ENCODE data around the gene NNAT.
"Not testable (repeated sequence)": the region's sequence is repeated elsewhere in the genome, so short reads cannot be mapped to it uniquely, and the experiment has no call there.

The NNAT gene

GRCh38 chr20:37521061-37521771, at the start of gene NNAT:
Gene NNAT, plus strand, starts transcription at chr20:37521250. Its CDS starts 82 bp downstream, at chr20:37521332.
- DNase-seq (ENCODE audit: low read depth in 2 of 2) = no peak

- DNase-seq (ENCODE audit: low read depth in 2 of 2) = no peak
Measured at GRCh38 chr20:37471741-37472235, 49.3 kb upstream of the NNAT start.

- DNase-seq (ENCODE audit: low read depth in 2 of 2) = not testable (repeated sequence)
Measured at GRCh38 chr20:37472435-37472834, 48.6 kb upstream of the NNAT start.

- DNase-seq (ENCODE audit: low read depth in 2 of 2) = no peak
Measured at GRCh38 chr20:37473249-37474000, 47.6 kb upstream of the NNAT start.

GRCh38 chr20:37474386-37474785, 46.7 kb upstream of the NNAT start:
- DNase-seq (ENCODE audit: low read depth in 2 of 2) = no peak

GRCh38 chr20:37475252-37475651, 45.8 kb upstream of the NNAT start:
- DNase-seq (ENCODE audit: low read depth in 2 of 2) = no peak

- DNase-seq (ENCODE audit: low read depth in 2 of 2) = no peak
Measured at GRCh38 chr20:37477041-37477440, 44.0 kb upstream of the NNAT start.

GRCh38 chr20:37479266-37479665, 41.8 kb upstream of the NNAT start:
- no peak for DNase-seq (ENCODE audit: low read depth in 2 of 2)

- DNase-seq (ENCODE audit: low read depth in 2 of 2) = no peak
Measured at GRCh38 chr20:37479925-37480691, 40.9 kb upstream of the NNAT start.

GRCh38 chr20:37480919-37481318, 40.1 kb upstream of the NNAT start:
- no peak for DNase-seq (ENCODE audit: low read depth in 2 of 2)

- no peak for DNase-seq (ENCODE audit: low read depth in 2 of 2)
Measured at GRCh38 chr20:37481610-37482009, 39.4 kb upstream of the NNAT start.

GRCh38 chr20:37484331-37484730, 36.7 kb upstream of the NNAT start:
- DNase-seq (ENCODE audit: low read depth in 2 of 2) = no peak

GRCh38 chr20:37486209-37486608, 34.8 kb upstream of the NNAT start:
- DNase-seq (ENCODE audit: low read depth in 2 of 2) = not testable (repeated sequence)

GRCh38 chr20:37490663-37491350, 30.2 kb upstream of the NNAT start:
- no peak for DNase-seq (ENCODE audit: low read depth in 2 of 2)

GRCh38 chr20:37492096-37492625, 28.9 kb upstream of the NNAT start:
- DNase-seq (ENCODE audit: low read depth in 2 of 2) = no peak

- DNase-seq (ENCODE audit: low read depth in 2 of 2) = no peak
Measured at GRCh38 chr20:37492945-37493344, 28.1 kb upstream of the NNAT start.

- no peak for DNase-seq (ENCODE audit: low read depth in 2 of 2)
Measured at GRCh38 chr20:37494301-37494700, 26.7 kb upstream of the NNAT start.

GRCh38 chr20:37494796-37495195, 26.3 kb upstream of the NNAT start:
- DNase-seq (ENCODE audit: low read depth in 2 of 2) = no peak

- no peak for DNase-seq (ENCODE audit: low read depth in 2 of 2)
Measured at GRCh38 chr20:37498066-37498665, 22.9 kb upstream of the NNAT start.

GRCh38 chr20:37500311-37500710, 20.7 kb upstream of the NNAT start:
- no peak for DNase-seq (ENCODE audit: low read depth in 2 of 2)

- DNase-seq (ENCODE audit: low read depth in 2 of 2) = no peak
Measured at GRCh38 chr20:37501940-37502339, 19.1 kb upstream of the NNAT start.
